HG03558 (cell line): ENCODE data around the gene PCK2.
"Not testable (repeated sequence)": the region's sequence is repeated elsewhere in the genome, so short reads cannot be mapped to it uniquely, and the experiment has no call there.

Experiments
- ATAC-seq: cut with Tn5 transposase; IDR thresholded peaks from one replicate; pipeline ENCODE4 v1.9.1; 2021; ENCODE audit warnings: moderate number of reproducible peaks; ENCODE audit not compliant: unreplicated experiment; ENCODE audit errors: extremely low read depth

The PCK2 gene

GRCh38 chr14:24092505-24093206 lies 1.5 kb upstream of the PCK2 start:
- ATAC-seq = no peak

DNA sequence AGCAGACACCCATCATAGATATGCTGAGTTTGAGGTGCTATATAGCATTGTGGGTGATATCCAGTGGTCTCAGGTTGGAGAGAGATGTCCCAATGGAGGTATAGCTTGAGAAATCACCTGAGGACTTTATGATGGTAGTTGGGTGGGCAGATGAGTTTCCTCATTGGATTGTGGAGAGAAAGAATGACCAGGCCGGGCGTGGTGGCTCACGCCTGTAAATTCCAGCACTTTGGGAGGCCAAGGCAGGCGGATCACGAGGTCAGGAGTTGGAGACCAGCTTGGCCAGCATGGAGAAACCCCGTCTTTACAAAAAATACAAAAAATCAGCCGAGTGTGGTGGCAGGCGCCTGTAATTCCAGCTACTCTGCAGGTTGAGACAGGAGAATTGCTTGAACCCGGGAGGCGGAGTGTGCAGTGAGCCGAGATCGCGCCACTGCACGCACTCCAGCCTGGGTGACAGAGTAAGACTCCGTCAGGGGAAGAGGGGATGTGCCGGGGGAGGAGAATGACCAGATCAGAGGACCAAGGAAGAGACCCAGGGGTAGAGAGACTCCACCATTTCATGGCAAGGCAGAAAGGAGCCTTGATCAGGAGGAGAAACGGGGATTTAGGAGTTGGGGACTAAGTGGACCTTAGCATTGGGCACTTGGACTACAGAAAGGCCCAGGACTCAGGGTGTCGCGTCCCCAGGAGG lies 757 bp upstream of the PCK2 start:
- ATAC-seq = no peak

GRCh38 chr14:24094841-24095270 lies 745 bp downstream of the PCK2 start:
- ATAC-seq = no peak

- ATAC-seq = peak; percentile 55
Measured at GRCh38 chr14:24095271-24096068, 1.4 kb downstream of the PCK2 start.

DNA sequence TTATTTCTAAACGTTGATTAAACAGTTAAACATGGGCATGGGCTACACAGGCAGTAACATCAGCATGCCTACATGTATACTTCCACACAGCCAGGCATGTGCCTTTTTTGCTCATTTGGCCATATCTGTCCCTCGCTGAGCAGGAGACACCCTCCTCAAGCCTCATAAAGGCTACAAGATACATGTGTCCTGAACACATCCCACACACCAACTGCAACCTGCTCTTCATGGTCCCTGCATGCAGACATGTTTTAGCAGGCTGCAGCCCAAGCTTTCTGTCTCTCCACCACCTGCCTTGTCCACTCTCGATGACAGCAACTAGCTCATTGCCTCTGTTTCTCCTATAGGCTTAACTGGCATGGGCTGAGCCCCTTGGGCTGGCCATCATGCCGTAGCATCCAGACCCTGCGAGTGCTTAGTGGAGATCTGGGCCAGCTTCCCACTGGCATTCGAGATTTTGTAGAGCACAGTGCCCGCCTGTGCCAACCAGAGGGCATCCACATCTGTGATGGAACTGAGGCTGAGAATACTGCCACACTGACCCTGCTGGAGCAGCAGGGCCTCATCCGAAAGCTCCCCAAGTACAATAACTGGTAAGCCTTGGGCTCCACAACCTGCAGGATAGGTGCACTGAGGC lies 2.6 kb downstream of the PCK2 start:
- no peak for ATAC-seq

GRCh38 chr14:24098229-24098926 lies 4.3 kb downstream of the PCK2 start:
- ATAC-seq = no peak

- no peak for ATAC-seq
Measured at GRCh38 chr14:24098927-24099813, 5.1 kb downstream of the PCK2 start.

DNA sequence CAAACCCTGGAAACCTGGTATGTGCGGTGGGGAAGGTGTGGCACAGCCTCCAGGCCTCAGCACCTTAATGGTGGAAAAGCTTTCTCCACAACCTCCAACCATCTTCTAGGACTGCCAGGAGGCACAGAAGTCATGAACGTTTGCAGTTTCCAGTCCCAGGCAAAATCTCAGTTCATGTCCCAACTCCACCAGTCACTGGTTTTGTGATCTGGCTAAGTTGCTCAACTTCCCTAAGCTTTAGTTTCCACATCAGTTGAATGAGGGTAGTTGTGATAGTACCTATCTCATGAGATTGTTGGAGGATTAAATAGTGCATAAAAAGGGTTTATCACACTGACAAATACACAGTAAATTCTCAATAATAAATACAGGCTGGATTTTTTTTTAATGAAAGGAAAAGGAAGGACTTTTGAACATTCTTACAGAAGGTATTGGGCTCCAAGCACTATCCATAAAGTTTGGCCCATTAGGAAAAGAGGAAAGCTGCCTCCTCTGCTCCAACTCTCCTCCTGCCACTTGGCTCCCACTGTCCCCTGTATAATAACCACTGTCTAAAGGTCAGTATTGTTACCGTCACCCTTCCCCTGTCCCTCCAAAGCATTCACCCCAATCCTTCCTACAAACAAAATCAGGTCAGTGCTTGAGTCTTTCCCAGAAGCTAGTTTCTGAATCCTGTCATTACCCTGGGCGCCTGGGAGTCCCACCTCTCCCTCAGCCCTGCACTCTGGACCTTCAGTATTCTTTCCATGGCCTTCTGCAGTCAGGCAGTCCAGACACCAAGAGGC lies 6.3 kb downstream of the PCK2 start:
- no peak for ATAC-seq

DNA sequence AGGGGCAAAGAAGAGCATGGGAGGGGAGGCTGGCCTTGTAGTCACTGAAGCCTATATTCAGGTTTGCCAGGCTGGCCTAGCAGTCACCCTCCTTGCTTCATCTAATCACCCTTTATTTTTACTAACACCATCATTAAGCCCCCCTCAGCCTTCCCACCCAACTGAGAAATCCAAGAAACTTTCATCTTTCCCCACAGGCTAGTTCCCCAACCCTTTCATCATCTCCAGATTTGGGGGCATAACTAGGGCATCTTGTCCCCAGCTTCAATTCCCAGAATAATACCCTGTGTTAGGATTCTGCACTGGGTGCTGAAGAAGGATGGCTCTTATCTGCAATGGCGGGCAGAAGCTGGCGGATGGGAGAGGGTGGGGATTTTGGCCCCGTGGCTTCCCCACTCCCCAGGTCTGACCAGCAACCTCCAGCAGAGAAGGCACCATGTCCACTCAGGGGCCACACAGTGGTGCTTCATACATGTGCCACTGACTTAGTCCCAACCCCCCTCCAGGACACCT lies 6.9 kb downstream of the PCK2 start:
- no peak for ATAC-seq

DNA sequence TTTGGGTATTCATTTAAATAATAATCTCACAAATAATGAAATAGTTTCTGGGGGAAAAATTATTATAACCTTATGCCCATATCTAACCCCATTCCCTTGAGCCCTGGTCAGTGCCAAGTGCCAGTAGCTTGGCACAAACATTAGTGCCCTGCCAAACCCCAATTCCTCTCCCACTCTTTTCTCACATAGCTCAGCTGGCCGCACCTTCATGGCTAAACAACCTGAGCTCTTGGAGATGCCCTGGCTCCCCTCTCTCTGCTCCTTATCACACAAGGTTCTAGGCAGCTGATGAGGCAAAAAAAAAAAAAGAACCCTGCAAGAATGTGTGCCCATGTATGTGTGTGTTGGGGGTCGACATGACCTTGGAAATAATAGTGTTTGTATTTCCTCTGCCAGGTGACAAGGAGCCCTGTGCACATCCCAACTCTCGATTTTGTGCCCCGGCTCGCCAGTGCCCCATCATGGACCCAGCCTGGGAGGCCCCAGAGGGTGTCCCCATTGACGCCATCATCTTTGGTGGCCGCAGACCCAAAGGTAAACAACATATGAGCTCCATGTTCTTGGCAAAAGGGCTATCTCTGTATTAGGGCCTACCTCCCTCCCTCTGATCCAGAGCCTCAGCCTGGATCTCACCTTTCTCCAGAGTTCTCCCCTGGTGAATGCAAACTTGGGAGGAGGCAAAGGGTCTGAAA lies 8.4 kb downstream of the PCK2 start:
- ATAC-seq = no peak

DNA sequence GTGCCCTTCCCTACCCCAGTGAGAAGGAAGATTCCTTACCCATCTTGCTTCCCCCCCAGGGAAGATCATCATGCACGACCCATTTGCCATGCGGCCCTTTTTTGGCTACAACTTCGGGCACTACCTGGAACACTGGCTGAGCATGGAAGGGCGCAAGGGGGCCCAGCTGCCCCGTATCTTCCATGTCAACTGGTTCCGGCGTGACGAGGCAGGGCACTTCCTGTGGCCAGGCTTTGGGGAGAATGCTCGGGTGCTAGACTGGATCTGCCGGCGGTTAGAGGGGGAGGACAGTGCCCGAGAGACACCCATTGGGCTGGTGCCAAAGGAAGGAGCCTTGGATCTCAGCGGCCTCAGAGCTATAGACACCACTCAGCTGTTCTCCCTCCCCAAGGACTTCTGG lies 9.3 kb downstream of the PCK2 start:
- no peak for ATAC-seq

DNA sequence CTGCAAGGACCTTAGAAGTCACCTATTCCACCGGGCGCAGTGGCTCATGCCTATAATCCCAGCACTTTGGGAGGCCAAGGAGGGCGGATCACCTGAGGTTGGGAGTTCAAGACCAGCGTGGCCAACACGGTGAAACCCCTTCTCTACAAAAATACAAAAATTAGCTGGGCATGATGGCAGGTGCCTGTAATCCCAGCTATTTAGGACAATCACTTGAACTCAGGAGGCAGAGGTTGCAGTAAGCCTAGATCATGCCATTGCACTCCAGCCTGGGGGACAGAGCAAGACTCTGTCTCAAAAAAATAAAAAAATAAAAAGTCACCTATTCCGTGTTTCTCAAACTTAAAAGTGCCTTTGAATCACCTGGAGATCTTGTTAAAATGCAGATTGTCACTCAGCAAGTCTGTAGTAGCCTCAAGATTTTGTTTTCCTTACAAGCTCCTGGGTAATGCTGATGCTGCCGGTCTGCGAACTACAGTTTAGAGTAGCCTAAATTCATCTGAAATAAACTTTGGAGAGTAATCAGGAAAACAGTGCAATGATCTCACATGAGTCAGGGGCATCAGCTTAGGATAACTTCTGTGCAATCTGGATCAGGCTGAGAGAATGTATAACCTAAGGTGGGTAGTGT lies 11.6 kb downstream of the PCK2 start:
- not testable (repeated sequence) for ATAC-seq

- no peak for ATAC-seq
Measured at GRCh38 chr14:24106672-24107271, 12.7 kb downstream of the PCK2 start.

GRCh38 chr14:24108336-24108874 lies 14.3 kb downstream of the PCK2 start:
- ATAC-seq = no peak

DNA sequence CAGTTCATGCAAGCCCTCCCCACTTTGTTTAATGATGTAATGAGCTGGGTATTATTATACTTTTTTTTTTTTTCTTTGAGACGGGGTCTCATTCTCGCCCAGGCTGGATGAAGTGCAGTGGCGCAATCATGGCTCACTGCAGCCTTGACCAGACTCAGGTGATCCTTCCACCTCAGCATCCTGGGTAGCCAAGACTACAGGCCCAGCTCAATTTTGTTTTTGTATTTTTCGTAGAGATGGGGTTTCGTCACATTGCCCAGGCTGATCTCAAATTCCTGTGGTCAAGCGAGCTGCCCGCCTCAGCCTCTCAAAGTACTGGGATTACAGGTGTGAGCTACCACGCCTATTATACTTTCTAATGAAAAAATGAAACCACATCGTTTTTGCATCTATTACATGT lies 15.9 kb downstream of the PCK2 start:
- no peak for ATAC-seq

- no peak for ATAC-seq
Measured at GRCh38 chr14:24110523-24110922, 16.4 kb downstream of the PCK2 start.
